GM12892 (cell line): ENCODE data around the gene ST8SIA1.

Experiments used
- POLR2A ChIP-seq: IDR thresholded peaks from 2 replicates; pipeline ENCODE4 v1.6.1; 2011; ENCODE audit warnings: low read depth, low read length, control low read depth
- TAF1 ChIP-seq: IDR thresholded peaks from 2 replicates; pipeline ENCODE4 v1.6.1; 2011; ENCODE audit warnings: low read depth, mild to moderate bottlenecking, control low read depth, low read length, borderline replicate concordance

DNA sequence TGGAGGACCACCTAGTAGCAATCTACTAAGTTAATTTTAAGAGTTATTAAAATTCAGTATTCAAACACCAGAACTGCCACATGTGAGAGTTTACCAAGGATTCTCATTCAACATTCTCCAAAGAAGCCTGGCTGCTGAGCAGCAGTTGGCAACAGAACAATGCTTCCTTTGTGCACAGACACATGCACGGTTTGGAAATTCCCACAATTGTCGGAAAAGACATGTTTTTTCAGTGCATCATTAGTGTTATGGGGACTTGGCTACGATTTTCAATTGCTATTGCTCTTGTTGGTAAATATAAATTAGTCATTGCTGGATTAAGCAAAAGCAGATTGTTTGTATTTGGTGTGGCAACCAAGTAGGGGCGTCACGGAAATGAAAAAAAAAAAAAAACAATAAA is 22.2 kb downstream of the ST8SIA1 start:
- TF ChIP-seq TAF1 (no peak), POLR2A (no peak)
